COLO668 (cell line): ENCODE results near the gene PXT1.
"Not testable (repeated sequence)": the region's sequence is repeated elsewhere in the genome, so short reads cannot be mapped to it uniquely, and the experiment has no call there.

Experiments
- DNase-seq: peaks from one replicate; lab custom pipeline; 2025; ENCODE audit not compliant: unreplicated experiment; lab: John Stamatoyannopoulos, UW

The PXT1 gene

GRCh38 chr6:36444470-36444869 is 1.8 kb upstream of the PXT1 start:
- DNase-seq, result no peak

- peak; percentile 18 for DNase-seq
Observed at GRCh38 chr6:36443471-36444428, 1.1 kb upstream of the PXT1 start.

GRCh38 chr6:36442103-36442670 is 467 bp downstream of the PXT1 start:
- DNase-seq, result no peak

- peak; percentile 79 for DNase-seq
Observed at GRCh38 chr6:36441307-36441894, 1.3 kb downstream of the PXT1 start.

- DNase-seq, result no peak
Observed at GRCh38 chr6:36436466-36436865, 6.2 kb downstream of the PXT1 start.

GRCh38 chr6:36432151-36432671 is 10.4 kb downstream of the PXT1 start:
- no peak for DNase-seq

- no peak for DNase-seq
Observed at GRCh38 chr6:36431197-36431596, 11.5 kb downstream of the PXT1 start.

- DNase-seq, result no peak
Observed at GRCh38 chr6:36430351-36430750, 12.3 kb downstream of the PXT1 start.

- DNase-seq, result no peak
Observed at GRCh38 chr6:36428911-36429310, 13.7 kb downstream of the PXT1 start.

GRCh38 chr6:36426622-36427021 is 16.0 kb downstream of the PXT1 start:
- DNase-seq, result no peak

- DNase-seq, result peak; percentile 98
Observed at GRCh38 chr6:36423101-36423824, 19.4 kb downstream of the PXT1 start.

GRCh38 chr6:36422714-36423100 is 19.9 kb downstream of the PXT1 start:
- DNase-seq, result no peak

- DNase-seq, result no peak
Observed at GRCh38 chr6:36419310-36419709, 23.3 kb downstream of the PXT1 start.

- DNase-seq, result peak; percentile 10
Observed at GRCh38 chr6:36418558-36418957, 24.1 kb downstream of the PXT1 start.

- DNase-seq, result no peak
Observed at GRCh38 chr6:36414481-36414880, 28.2 kb downstream of the PXT1 start.

GRCh38 chr6:36413489-36414480 is 28.9 kb downstream of the PXT1 start:
- no peak for DNase-seq

GRCh38 chr6:36409718-36410117 is 32.9 kb downstream of the PXT1 start:
- not testable (repeated sequence) for DNase-seq

- DNase-seq, result no peak
Observed at GRCh38 chr6:36404164-36404563, 38.5 kb downstream of the PXT1 start.

- DNase-seq, result no peak
Observed at GRCh38 chr6:36402481-36402880, 40.2 kb downstream of the PXT1 start.

GRCh38 chr6:36399970-36400369 is 42.7 kb downstream of the PXT1 start:
- no peak for DNase-seq
